Activated naive CD4-positive, alpha-beta T cell treated with anti-CD3 and anti-CD28 coated beads, Interleukin-2, amount 50 U/mL, for 16 hours (primary cell): ENCODE measurements around the gene BCAS3.
"Not testable (repeated sequence)": the region's sequence is repeated elsewhere in the genome, so short reads cannot be mapped to it uniquely, and the experiment has no call there.

Experiments
- DNase-seq: peaks from one replicate; pipeline ENCODE4 v3.0.0-alpha.2; 2020

Gene BCAS3

DNA sequence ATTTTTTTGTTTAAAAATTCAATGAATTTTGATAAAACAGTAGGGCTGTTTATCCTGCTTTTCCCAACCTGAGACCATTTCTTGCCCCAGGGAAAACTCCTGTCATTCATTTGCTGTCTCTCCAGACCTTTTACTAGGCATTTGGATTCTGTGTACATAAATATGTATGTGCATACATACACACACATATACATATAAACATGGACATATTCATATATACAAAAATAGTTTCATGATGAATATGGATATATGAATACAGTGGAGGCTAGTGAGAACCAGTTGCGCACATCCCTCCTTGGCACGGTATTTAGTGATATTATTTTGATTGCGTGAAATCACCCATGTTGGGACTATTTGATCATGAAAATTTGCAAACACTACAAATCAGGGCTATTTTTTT lies 269.9 kb downstream of the BCAS3 start:
- no peak for DNase-seq

DNA sequence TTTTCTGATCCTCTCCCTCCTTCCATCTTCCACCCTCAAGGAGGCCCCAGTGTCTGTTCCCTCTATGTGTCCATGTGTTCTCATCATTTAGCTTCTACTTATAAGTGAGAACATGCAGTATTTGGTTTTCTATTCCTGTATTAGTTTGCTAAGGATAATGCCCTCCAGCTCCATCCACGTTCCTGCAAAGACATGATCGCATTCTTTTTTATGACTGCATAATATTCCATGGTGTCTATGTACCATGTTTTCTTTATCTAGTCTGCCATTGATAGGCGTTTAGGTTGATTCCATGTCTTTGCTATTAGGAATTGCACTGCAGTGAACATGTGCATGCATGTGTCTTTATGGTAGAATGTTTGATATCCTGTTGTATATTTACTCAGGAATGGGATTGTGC lies 275.1 kb downstream of the BCAS3 start:
- DNase-seq = no peak

DNA sequence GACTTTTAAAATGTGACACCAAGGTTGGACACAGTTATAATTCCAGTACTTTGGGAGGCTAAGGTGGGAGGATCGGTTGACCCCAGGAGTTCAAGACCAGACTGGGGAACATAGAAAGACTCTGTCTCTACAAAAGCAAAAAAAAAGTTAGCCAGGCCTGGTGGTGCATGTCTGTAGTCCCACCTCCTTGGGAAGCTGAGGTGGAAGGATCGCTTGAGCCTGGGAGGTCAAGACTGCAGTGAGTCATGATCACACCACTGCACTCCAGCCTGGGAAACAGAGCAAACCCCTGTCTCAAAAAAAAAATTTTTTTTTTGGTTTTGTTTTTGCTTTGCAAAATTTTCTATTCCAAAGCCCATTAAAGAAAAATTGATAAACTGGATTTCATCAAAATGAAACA lies 281.4 kb downstream of the BCAS3 start:
- DNase-seq = no peak

DNA sequence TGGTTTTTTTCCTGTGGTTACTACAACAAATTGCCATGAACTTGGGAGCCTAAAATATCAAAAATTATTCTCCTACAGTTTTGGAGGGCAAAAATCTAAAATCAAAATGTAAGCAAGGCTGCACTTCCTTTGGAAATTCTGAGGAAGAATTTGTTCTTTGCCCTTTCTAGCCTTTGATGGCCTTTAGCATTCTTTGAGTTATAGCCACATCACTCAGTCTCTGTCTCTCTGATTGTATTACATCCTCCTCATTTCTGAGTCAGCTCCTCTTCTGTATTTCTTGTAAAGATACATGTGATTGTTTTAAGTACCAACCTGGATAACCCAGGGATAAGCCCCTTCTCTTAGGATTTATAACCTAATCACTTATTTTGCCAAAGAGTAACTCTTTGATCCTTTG lies 282.0 kb downstream of the BCAS3 start:
- DNase-seq = no peak

DNA sequence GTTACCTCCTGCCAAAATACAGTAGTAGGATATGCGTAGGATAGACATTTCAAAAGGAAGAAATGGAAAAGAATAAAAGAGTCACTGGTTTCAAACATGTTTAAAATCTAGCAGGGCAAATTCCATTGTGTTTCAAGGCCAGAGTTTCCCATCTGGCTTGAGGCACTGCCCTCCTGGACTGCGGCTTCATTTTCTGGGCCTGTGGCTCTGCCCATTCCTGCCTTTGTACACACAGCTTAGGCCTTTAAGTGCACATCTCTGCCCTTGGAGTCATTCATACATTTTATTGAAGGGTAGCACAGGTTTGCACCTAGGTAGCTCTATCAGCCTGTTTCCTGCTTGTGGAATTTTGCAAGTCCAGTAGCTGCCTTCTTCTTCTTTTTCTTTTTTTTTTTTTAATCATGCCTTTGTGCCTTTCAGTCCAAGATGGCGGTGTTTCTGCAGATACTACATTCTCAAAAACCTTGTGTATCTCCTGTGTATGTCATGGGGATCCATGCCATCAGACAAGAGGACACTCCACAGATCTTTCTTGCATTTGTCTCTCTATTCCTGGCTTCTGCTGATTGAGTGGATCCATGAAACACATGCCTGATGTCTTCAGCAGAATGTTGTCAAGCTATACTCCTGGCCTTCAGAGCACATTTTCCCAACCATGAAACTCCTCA lies 282.9 kb downstream of the BCAS3 start:
- DNase-seq = no peak

DNA sequence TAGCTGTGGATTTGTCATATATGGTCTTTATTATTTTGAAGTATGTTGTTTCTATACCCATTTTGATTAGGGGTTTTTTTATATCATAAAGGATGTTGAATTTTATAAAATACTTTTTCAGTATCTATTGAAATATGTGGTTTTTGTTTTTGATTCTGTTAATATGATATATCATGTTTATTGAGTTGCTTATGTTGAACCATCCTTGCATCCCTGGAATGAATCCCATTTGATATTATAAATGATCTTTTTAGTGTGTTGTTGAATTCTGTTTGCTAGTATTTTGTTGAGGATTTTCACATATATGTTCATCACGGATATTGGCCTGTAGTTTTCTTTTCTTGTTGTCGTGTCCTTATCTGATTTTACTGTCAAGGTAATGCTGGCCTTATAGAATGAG lies 286.5 kb downstream of the BCAS3 start:
- no peak for DNase-seq

DNA sequence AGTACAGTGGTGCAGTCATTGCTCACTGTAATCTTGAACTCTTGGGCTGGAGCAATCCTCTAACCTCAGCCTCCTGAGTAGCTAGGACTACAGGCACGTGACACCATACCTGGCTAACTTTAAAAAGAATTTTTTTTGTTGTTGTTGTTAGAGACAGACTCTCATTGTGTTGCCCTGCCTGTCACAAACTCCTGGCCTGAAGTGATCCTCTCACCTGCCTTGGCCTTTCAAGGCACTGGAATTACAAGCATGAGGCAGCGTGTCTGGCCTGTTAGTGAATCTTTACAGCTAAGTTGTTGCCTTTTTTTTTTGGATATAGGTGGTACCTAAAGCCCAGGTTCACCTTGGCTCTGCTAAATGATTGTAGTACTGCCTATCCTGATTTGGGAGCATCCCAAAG lies 290.6 kb downstream of the BCAS3 start:
- no peak for DNase-seq

DNA sequence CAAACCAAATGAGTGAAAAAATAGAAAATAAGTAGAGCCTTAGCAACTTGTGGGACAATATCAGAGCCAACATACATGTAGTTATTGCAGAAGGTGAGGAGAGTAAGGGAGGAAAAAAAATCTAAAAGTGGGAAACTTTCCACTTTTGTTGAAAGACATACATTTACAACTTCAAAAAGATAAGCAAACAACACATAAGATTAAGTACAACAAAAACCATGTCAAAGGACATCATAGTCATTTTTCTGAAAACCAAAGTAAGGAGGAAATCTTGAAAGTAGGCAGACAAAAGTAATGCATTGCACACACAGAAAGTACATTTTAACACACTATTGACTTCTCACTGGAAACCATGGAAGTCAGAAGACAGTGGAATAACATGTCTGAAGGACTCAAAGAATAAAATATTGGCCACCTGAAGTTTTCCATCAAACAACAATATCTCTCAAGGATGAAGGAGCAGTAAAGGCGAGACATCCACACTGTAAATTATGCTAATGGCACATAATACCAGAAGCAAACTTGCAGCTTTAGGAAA lies 291.9 kb downstream of the BCAS3 start:
- no peak for DNase-seq

DNA sequence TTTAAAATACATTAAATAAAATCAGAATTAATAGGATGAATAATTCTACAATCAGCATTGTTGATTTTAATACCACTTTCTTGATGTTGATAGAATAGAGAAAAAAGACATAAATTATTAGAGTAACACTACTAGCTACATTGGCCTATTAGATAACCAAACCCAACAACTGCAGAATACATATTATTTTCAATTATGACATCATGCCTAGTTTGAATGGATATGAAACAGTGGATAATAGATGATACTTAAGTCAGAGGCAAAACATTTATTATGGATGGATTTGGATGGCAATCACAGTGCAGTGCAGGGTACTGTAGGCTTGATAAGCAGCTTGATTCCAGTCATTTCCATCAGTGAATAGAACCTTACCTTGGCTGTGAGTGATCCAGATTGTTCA lies 293.1 kb downstream of the BCAS3 start:
- no peak for DNase-seq

DNA sequence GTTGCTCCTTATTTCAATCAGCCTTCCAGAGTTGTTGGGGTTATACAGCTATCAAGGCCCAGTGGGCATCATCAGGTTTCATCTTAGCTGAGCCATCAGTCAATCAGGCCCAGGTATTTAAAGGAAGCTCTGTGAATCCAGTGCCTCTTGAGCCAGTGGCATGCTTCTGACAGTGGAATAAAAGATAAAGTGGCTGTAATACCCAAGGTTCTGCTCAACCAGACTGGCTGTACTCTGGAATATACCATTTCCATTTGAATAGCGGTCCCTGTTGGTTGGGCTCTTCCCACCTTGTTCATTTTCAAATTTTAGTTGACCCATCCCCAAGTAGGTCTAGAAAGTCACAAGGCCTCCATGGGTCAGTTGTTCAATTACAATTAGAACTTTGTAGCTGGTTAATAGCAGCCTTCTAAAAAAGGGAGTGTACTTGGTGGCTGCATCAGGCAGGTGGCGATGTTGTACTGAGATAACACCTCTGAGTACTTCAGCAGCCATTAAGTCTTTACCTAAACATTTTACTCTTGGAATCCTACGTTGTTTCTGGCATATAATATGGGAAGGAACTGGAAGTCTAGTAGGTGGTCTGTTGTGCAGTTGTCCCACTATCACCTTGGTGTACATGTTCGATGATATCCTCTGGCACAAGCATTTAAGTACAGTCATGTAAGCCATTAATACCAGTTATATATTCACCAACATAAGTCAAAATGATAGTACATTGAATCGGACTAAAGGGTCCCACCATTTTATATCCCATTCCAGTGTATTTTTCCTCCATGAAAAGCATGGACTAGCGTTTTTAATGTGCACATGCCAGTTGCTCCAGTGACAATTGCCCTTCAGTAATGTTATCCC lies 294.1 kb downstream of the BCAS3 start:
- peak; percentile 27 for DNase-seq

DNA sequence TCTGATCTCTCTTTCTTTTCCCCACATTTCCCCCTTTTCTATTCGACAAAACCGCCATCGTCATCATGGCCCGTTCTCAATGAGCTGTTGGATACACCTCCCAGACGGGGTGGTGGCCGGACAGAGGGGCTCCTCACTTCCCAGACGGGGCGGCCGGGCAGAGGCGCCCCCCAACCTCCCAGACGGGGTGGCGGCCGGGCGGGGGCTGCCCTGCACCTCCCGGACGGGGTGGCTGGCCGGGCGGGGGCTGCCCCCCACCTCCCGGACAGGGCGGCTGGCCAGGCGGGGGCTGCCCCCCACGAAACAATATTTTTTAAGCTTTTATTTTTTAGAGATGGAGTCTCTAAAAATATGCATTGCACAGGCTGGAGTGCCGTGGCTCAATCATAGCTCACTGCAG lies 299.2 kb downstream of the BCAS3 start:
- DNase-seq = not testable (repeated sequence)

DNA sequence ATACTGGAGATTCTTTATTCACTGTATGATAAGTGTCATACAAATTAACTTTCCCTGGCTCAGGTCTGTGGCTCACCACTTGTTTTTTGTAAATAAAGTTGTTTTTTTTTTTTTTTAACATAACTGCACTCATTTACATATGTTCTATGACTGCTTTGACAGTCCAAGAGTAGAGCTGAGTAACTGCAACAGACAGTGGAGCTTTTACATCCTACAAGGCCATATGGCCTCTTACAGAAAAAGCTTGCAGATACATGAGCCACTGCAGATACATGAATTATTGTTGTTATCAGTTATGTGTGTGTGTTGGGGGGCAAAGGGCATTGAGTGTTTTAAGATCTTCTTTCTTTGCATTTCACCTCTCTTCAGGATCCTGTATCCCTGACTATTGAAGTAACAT lies 311.7 kb downstream of the BCAS3 start:
- DNase-seq = no peak

DNA sequence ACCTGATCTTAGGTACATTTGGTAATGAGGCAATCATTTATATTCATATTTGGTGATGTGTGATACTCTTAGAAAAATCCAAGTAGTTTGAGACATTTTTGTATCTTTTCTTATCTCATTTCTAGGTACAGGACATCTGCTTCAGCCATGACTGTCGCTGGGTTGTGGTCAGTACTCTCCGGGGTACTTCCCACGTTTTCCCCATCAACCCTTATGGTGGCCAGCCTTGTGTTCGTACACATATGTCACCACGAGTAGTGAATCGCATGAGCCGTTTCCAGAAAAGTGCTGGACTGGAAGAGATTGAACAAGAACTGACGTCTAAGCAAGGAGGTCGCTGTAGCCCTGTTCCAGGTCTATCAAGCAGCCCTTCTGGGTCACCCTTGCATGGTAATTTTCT lies 312.2 kb downstream of the BCAS3 start:
- DNase-seq = no peak

DNA sequence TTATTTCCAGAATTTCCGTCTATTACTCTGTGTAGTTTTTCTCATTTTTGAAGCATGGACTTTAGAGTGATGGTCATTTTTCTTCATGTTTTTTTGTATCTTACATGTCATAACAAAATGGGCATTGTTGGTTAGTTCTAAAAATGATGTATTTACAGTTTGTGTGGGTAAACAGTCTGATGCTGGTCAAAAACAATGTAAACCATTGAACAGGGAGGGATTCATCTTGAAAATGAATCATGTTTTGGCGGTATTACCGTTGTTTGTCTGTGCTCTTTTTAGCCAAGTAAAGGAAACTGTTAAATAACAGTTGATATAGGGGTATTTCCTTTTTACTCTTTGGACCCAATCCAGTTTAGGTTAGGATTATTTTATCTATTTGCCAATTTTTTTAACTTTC lies 315.8 kb downstream of the BCAS3 start:
- no peak for DNase-seq

DNA sequence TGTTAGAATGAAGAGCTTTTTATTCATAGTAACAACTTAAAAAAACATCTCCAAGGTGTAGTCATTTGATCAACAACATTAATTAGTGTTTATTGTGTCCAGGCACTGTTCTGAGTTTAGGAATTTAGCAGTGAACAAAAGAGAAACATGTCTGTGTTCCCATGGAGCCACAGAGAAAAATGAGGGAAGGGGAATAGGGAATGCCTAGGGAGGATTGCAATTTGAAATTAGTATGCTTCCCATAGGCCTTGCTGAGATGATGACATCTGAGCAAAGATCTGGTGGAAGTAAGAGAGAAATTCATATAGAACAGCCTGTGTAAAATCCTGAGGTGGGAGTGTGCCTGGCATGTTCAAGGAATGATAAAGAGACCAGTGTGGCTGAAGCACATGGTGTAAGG lies 318.0 kb downstream of the BCAS3 start:
- DNase-seq = no peak

DNA sequence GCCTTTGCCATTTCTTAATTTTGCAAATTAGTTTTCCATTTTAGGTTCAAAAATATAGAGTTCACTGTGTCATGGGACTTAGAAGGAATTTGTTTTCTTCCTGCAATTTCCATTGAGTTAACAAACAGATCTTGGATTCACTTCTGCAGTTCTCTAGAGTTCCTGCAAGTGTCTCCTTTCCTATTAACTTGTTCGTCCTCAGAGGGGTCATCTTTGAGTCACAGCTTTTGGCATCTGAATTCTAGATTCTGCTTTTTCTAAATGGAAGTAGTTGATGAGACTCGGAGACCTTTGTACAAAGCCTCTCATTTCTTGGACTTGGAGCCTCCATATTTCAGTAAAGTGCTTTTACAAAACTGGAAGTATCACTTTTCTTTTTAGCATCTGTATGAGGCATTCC lies 323.3 kb downstream of the BCAS3 start:
- no peak for DNase-seq

DNA sequence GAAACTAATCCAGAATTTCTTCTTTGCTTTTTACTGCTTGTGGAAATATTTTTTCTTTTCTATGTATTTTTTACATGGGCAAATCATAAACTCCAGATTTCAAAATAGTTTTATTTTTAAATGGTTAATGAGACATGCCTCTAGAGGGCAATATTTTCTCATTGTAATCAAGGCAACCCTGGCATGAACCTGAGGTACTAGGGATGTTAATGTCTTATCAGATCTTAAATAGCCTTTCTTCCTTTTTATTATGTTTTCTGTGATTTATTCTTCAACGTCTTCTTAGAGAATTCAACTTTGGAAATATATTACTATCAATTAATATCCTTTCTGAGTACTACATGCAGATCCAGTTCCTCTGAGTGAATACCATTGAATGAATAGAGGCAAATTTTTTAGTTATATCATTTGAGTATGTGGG lies 324.7 kb downstream of the BCAS3 start:
- no peak for DNase-seq

DNA sequence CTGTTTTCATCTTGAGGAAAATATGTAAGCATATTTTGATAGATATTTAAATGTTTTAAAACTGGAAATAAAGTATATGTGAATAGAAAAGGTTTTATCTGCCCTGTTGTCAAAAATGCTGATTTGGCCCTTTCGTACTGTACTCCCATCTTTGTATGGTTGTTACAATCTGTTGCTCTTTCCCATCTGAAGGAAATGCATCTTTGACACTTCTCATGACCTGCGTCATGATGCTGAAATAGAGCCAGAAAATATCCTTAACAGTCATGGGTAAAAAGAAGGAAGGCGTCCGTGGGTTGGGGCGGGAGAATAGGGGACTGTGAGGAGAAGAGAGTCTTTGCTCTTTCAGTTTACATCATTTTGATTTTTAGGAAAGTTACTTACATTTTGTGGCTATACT lies 327.7 kb downstream of the BCAS3 start:
- no peak for DNase-seq

DNA sequence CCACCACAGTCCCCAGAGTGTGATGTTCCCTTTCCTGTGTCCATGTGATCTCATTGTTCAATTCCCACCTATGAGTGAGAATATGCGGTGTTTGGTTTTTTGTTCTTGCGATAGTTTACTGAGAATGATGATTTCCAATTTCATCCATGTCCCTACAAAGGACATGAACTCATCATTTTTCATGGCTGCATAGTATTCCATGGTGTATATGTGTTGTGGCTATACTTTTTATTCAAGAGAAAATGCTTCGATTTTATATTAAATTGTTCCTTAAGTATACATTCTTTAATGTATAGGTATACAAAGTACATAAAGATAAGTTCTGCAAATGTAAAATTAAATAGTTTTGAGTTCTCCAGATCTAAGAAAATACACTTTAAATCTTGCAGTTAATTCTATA lies 328.3 kb downstream of the BCAS3 start:
- DNase-seq = not testable (repeated sequence)

DNA sequence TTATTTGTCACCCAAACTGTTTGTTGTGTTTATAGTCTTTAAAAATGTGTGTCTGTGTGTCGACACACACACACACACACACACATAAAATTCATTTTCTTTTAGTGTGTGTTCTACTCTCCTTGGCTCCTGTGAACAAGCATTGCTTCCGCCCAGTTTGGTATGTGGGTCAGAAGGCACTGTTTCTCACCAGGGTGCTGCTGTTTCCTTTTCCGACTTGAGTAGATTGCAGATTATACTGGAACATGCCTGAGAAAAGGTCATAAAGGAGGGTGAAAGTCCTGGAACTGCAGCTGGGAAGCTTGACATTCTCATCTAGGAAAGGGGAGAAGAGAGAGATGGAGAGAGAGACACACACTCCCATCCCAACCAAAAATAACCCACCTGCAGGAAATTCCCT lies 330.3 kb downstream of the BCAS3 start:
- DNase-seq = no peak

DNA sequence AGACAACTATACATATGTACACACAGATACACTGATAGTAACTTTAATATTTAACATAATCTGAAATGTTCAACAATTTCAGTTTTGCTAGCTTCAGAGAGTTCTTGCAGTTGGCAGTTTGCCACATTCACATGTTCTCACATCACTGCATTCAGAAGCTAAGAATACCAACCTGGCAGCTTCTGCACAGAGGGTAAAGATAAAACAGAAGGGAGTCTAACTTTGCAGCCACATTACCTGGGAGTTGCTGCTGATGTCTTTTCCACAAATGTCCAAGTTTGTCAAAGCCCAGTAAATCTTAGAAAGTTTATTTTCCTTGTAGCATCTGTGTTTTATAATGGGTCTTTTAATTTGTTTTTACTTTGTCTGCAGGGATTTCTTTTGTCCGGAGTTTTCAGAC lies 332.0 kb downstream of the BCAS3 start:
- no peak for DNase-seq

DNA sequence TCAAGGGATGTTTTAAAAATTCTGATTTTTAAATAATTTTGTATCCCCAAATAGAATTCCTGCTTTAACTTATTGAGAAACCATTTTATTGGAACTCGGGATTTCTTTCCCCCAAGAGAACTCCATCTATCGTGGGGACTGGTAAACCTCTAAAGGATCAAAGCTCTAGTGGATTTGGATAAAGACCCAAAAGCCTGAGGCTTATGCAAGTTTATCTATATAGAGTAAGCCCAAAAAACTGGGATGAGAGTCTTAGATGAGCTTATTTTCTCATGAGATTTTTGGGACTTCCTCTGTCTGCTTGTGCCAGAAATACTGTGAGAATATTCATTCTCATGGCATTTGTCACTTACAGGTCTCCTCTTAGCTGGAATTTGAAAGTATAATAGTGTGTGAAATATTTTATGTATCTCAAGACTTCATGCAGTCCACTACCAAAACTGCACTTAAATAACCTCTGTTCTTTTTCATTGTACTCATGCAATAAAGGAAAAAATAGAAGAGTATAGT lies 333.1 kb downstream of the BCAS3 start:
- DNase-seq = no peak

DNA sequence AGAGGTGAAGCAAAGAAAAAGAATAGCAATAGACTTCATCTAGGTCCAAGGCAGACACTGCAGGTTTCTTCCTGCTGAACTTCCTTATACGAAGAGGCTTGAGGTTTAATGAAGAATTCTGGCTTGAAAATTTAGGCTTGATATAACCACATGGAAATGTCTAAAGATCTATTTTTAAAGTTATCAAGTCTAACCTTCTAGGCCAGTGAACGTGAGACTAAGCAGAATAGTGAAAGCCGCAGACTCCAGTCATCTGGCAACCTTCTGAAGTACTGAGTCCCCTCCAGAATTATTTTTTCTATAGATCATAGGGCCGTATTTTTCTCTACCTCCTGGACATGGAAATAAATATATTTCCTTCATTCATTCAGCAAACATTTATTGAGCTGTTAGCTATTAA lies 333.6 kb downstream of the BCAS3 start:
- DNase-seq = no peak

DNA sequence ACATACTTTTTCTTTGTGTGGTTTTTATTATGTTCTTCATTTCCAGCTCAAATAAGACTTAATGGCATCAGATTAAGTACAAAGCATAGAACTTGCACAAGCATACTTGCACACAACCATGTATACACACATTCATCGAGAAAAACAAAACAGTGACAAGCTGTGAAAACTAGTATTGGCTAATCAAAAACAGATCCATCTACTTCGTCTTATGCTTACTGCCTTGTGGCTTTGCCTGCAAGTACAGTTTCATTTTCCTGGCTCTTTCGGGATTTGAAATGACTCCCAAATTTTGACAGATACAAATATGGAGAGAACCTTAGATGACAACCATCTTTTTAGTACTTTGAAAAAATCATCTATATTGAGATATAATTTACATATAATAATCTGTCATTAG lies 338.3 kb downstream of the BCAS3 start:
- no peak for DNase-seq
